NCI-H2196 treated with DMSO at 0.1 percent for 48 hours (cell line): Measurements from ENCODE around the gene INAFM1.

Source experiments
- DNase-seq: peaks from one replicate; lab custom pipeline; 2025; ENCODE audit not compliant: unreplicated experiment; lab: John Stamatoyannopoulos, UW

The INAFM1 gene

GRCh38 chr19:47309038-47309437 is 34.4 kb downstream of the INAFM1 start:
- no peak for DNase-seq

GRCh38 chr19:47309608-47310007 is 34.9 kb downstream of the INAFM1 start, which contains the start of gene C5AR1:
Gene C5AR1, plus strand, starts transcription at chr19:47309861. Its CDS starts 35 bp downstream, at chr19:47309896.
- no peak for DNase-seq

GRCh38 chr19:47310323-47310722 is 35.6 kb downstream of the INAFM1 start:
- no peak for DNase-seq

GRCh38 chr19:47310819-47311218 is 36.1 kb downstream of the INAFM1 start:
- DNase-seq, result no peak

- DNase-seq, result no peak
Observed at GRCh38 chr19:47312366-47313006, 37.8 kb downstream of the INAFM1 start.

GRCh38 chr19:47313754-47314295 is 39.1 kb downstream of the INAFM1 start:
- DNase-seq, result no peak

GRCh38 chr19:47315125-47315821 is 40.6 kb downstream of the INAFM1 start:
- no peak for DNase-seq

GRCh38 chr19:47316513-47316912 is 41.8 kb downstream of the INAFM1 start:
- no peak for DNase-seq

GRCh38 chr19:47319923-47320871 is 45.5 kb downstream of the INAFM1 start:
- no peak for DNase-seq

GRCh38 chr19:47321630-47322029 is 46.9 kb downstream of the INAFM1 start:
- no peak for DNase-seq

GRCh38 chr19:47322058-47322457 is 47.4 kb downstream of the INAFM1 start:
- no peak for DNase-seq

- DNase-seq, result no peak
Observed at GRCh38 chr19:47323409-47323808, 48.7 kb downstream of the INAFM1 start.

GRCh38 chr19:47323872-47324271 is 49.2 kb downstream of the INAFM1 start:
- DNase-seq, result no peak

GRCh38 chr19:47324502-47324901 is 49.8 kb downstream of the INAFM1 start:
- DNase-seq, result no peak
